K562 (cell line): ENCODE data around the gene KIF3A. TPM values are rescaled to one million over a fixed set of nuclear protein-coding genes. Genes with fewer than 3 reads are reported as not detected.

ENCODE experiments used
- ATAC-seq: fragments of 200-7000 bp; cut with Tn5 transposase; 3 replicates; pipeline ENCODE4 v1.9.1; 2020; ENCODE audit warnings: moderate library complexity
- BruUV-seq: library from RNA; stranded (reverse); fragments of 400-500 nt; replicated peaks from 2 replicates; lab custom pipeline; 2021; lab: Mats Ljungman, UMichigan
- CTCF ChIA-PET: fragments of 300-600 bp; formaldehyde crosslinking; extraction: SDS; loops from one replicate; lab custom pipeline; 2021; ENCODE audit warnings: low intra/inter-chr PET ratio; lab: Yijun Ruan, JAX
- POLR2A ChIA-PET: fragments of 300-600, 350-650 bp; sonication (Branson Sonifier 250); formaldehyde crosslinking; extraction: SDS; loops from one replicate; lab custom pipeline; 2021; ENCODE audit warnings: antibody characterized with exemption, inconsistent platforms; lab: Yijun Ruan, JAX
- DNase-seq, 4 experiments: peaks; one replicate each; pipeline versions ENCODE4 v3.0.0 to v3.0.0-alpha.2; 2011 to 2018; ENCODE audit warnings: low spot score in 3 of 4, mixed read lengths in 3 of 4; ENCODE audit errors: extremely low read depth in 1 of 4
- FAIRE-seq: peaks from 2 replicates; lab custom pipeline; 2011; peaks lifted over from hg19 to GRCh38; lab: Jason Lieb, UNC
- H2AFZ ChIP-seq: 2 replicates; pipeline ENCODE4 v1.6.0; 2011; ENCODE audit warnings: low read depth, low read length, control low read depth, inconsistent platforms
- H3K27ac ChIP-seq: fragments of 200-600 bp; 3 replicates; pipeline ENCODE4 v1.8.0; 2011; ENCODE audit warnings: low read depth, mild to moderate bottlenecking, control low read depth, inconsistent platforms, low read length, moderate library complexity, mixed read lengths; ENCODE audit errors: extremely low read depth
- H3K27me3 ChIP-seq, 2 experiments: fragments of 300-600 bp in 1 of 2; 2 replicates in 1 of 2; 3 replicates in 1 of 2; pipeline versions ENCODE4 v1.6.0 to v1.8.0; 2011; ENCODE audit warnings: inconsistent platforms in 2 of 2, low read length in 2 of 2, mild to moderate bottlenecking in 1 of 2, mixed read lengths in 1 of 2, moderate library complexity in 1 of 2; ENCODE audit not compliant: control insufficient read depth in 2 of 2, insufficient read depth in 2 of 2
- H3K36me3 ChIP-seq: fragments of 300-600 bp; 3 replicates; pipeline ENCODE4 v1.8.0; 2011; ENCODE audit warnings: mild to moderate bottlenecking, low read length, inconsistent platforms; ENCODE audit not compliant: control insufficient read depth, insufficient read depth
- H3K4me1 ChIP-seq, 2 experiments: fragments of 200-600 bp in 1 of 2; replicated peaks in 1 of 2; 2 replicates in 1 of 2; 3 replicates in 1 of 2; pipeline versions ENCODE4 v1.5.1 to v1.8.0; 2011; ENCODE audit warnings: inconsistent platforms in 2 of 2, low read length in 2 of 2, mild to moderate bottlenecking in 1 of 2, mixed read lengths in 1 of 2, moderate library complexity in 1 of 2; ENCODE audit not compliant: control insufficient read depth in 2 of 2, insufficient read depth in 2 of 2
- H3K4me2 ChIP-seq: 2 replicates; pipeline ENCODE4 v1.6.1; 2011; ENCODE audit warnings: low read length, control low read depth, inconsistent platforms, mixed read lengths; ENCODE audit not compliant: insufficient read depth
- H3K4me3 ChIP-seq: fragments of 200-600 bp; sonication (generic), shearing (Covaris generic); 2 replicates; pipeline ENCODE4 v1.5.1; 2016; ENCODE audit warnings: control low read depth, inconsistent platforms
- H3K79me2 ChIP-seq: fragments of 200-600 bp; 3 replicates; pipeline ENCODE4 v1.8.0; 2011; ENCODE audit warnings: low read length, inconsistent platforms; ENCODE audit not compliant: control insufficient read depth, insufficient read depth
- H3K9ac ChIP-seq, 2 experiments: 2 replicates each; pipeline versions ENCODE4 v1.6.0 to v1.6.1; 2011; ENCODE audit warnings: low read depth in 2 of 2, low read length in 2 of 2, control low read depth in 1 of 2, inconsistent platforms in 1 of 2, mild to moderate bottlenecking in 1 of 2, mixed read lengths in 1 of 2; ENCODE audit not compliant: insufficient read depth in 1 of 2
- H3K9me1 ChIP-seq: one replicate; pipeline ENCODE4 v1.6.0; 2011; ENCODE audit warnings: inconsistent platforms, mild to moderate bottlenecking, low read length, moderate library complexity; ENCODE audit not compliant: control insufficient read depth, insufficient read depth
- H3K9me3 ChIP-seq: replicated peaks from 2 replicates; pipeline ENCODE4 v1.5.1; 2011; ENCODE audit warnings: low read depth, low read length, inconsistent platforms; ENCODE audit not compliant: control insufficient read depth, insufficient read depth
- H4K20me1 ChIP-seq: replicated peaks from 2 replicates; pipeline ENCODE4 v1.6.1; 2011; ENCODE audit warnings: low read length, inconsistent platforms, mixed read lengths; ENCODE audit not compliant: control insufficient read depth, insufficient read depth
- DEAF1 ChIP-seq: fragments of 450-650 bp; formaldehyde crosslinking; IDR thresholded peaks from 2 replicates; pipeline ENCODE4 v1.4.0; 2020; ENCODE audit warnings: mild to moderate bottlenecking, moderate library complexity
- EZH2 ChIP-seq: IDR thresholded peaks from 2 replicates; pipeline ENCODE4 v1.6.1; 2012; ENCODE audit warnings: low read depth, mild to moderate bottlenecking, inconsistent platforms, low read length, borderline replicate concordance
- MECOM ChIP-seq: fragments of 250-450 bp; sonication (Bioruptor Pico); IDR thresholded peaks from 2 replicates; pipeline ENCODE4 v1.8.0; 2022; ENCODE audit warnings: inconsistent platforms
- MXI1 ChIP-seq: IDR thresholded peaks from 2 replicates; pipeline ENCODE4 v1.6.1; 2011; ENCODE audit warnings: low read depth, mild to moderate bottlenecking, improper control_type of control experiment, low read length
- NFIC ChIP-seq: fragments of 450-650 bp; IDR thresholded peaks from 2 replicates; pipeline ENCODE4 v1.6.1; 2017; ENCODE audit warnings: mild to moderate bottlenecking, inconsistent platforms
- PKNOX1 ChIP-seq: fragments of 450-650 bp; IDR thresholded peaks from 2 replicates; pipeline ENCODE4 v1.6.1; 2016
- RAD21 ChIP-seq, 2 experiments: fragments of 250-450 bp in 1 of 2; fragments of 450-650 bp in 1 of 2; sonication (Bioruptor Pico) in 1 of 2; formaldehyde crosslinking in 1 of 2; IDR thresholded peaks in 1 of 2; conservative IDR thresholded peaks in 1 of 2; 2 replicates each; pipeline versions ENCODE4 v1.4.0 to v1.8.0; 2020 to 2022; ENCODE audit warnings: mild to moderate bottlenecking in 2 of 2, moderate library complexity in 1 of 2
- REST ChIP-seq, 2 experiments: fragments of 450-650 bp; formaldehyde crosslinking in 1 of 2; IDR thresholded peaks; 2 replicates each; pipeline versions ENCODE4 v1.4.0 to v1.6.1; 2014 to 2020; ENCODE audit warnings: mild to moderate bottlenecking in 2 of 2, borderline replicate concordance in 1 of 2, low read depth in 1 of 2
- SAFB ChIP-seq: fragments of 200-400 bp; formaldehyde crosslinking; IDR thresholded peaks from 2 replicates; pipeline ENCODE4 v1.6.1; 2017; ENCODE audit warnings: low read depth, low read length, borderline replicate concordance
- SP2 ChIP-seq: IDR thresholded peaks from 2 replicates; pipeline ENCODE4 v1.6.1; 2011; ENCODE audit warnings: mild to moderate bottlenecking, low read depth, low read length, moderate library complexity; ENCODE audit not compliant: poor library complexity, severe bottlenecking; ENCODE audit errors: extremely low read depth
- ZNF561 ChIP-seq: fragments of 450-650 bp; formaldehyde crosslinking; conservative IDR thresholded peaks from 2 replicates; pipeline ENCODE4 v1.4.0; 2020; ENCODE audit warnings: mild to moderate bottlenecking, moderate library complexity
- in situ Hi-C: fragments of 300-500 bp; cut with MboI; formaldehyde crosslinking; loops from 4 replicates; pipeline ENCODE4 v1.15.0; 2018; ENCODE audit warnings: inconsistent platforms, mixed read lengths
- intact Hi-C: fragments of 100-400 bp; cut with micrococcal nuclease; formaldehyde crosslinking; loops from 2 replicates; pipeline ENCODE4 v1.14.2; 2022
- polyA plus RNA-seq, 8 experiments: library from polyadenylated mRNA; depleted of rRNA in 4 of 8; stranded (reverse) in 5 of 8; unstranded in 3 of 8; fragments of >200 nt; fragmentation: Nextera tagmentation in 2 of 8; fragmentation: Illumina TruSeq in 1 of 8; extraction: Ambion mirVana in 2 of 8; extraction: Trizol in 1 of 8; gene quantifications; 2 replicates each; pipeline versions ENCODE4 v1.2.1 to v1.2.3, GENCODE V29; 2011 to 2014; ENCODE audit warnings: inconsistent platforms in 1 of 8, missing spikeins in 1 of 8
- total RNA-seq, 7 experiments: library from RNA; depleted of rRNA in 6 of 7; stranded (reverse); fragments of >200 nt in 6 of 7; fragmentation: Illumina TruSeq in 2 of 7; extraction: Trizol in 2 of 7; gene quantifications; 2 replicates each; pipeline versions ENCODE4 v1.2.1 to v1.2.3, GENCODE V29; 2011 to 2021; ENCODE audit warnings: low replicate concordance in 1 of 7

KIF3A gene
- total and polyA plus RNA-seq, 9 of the 15 experiments (the other 6 are each of a cell fraction or from before 2014, with no cell fraction given) = 1.5 to 7.8 (median 6.0) TPM

- DNase-seq = peak in 1 of 4 experiments; percentile 63
- in situ Hi-C loops = loop anchor here (5.0 kb wide), 1 partner anchor 72 kb away; no protein-coding TSS in a partner anchor
- CTCF ChIA-PET = interaction anchor here (0.6 to 2.8 kb wide), 5 partner anchors 63 to 356 kb away, joined by 3 to 19 read pairs (median 3); no protein-coding TSS in a partner anchor
- ATAC-seq = peak; percentile 86
- Histone ChIP-seq H2AFZ (no peak overlapping the region), H3K27me3 (no peaks in the 10 kb centered on the region), H3K4me1 (no peaks in the 10 kb centered on the region; a peak in 1 of 5 replicates), H3K4me3 (no peak overlapping the region), H3K4me2 (no peak overlapping the region), H4K20me1 (no peaks in the 10 kb centered on the region; the same call in 1 of the 2 replicates), H3K27ac (no peak overlapping the region), H3K9me1 (no peaks in the 10 kb centered on the region), H3K36me3 (peaks cover 36% of the 10 kb centered on the region), H3K9me3 (no peaks in the 10 kb centered on the region), H3K9ac (no peak overlapping the region), H3K79me2 (no peaks in the 10 kb centered on the region)
- peak; percentile 85 for FAIRE-seq
- intact Hi-C loops = loop anchor here (1.0 to 5.0 kb wide), 3 partner anchors 47 to 127 kb away; no protein-coding TSS in a partner anchor
- BruUV-seq = no TSS peak
- POLR2A ChIA-PET = interaction anchor here (0.5 to 3.2 kb wide), 17 partner anchors 8 to 531 kb away, joined by 3 to 22 read pairs (median 4); no protein-coding TSS in a partner anchor
- TF ChIP-seq MECOM (CRISPR knock-in tag) = no peak
- no peak for TF ChIP-seq SAFB
- peak; percentile 62 to 81 for TF ChIP-seq RAD21 (CRISPR knock-in tag; conservative IDR thresholded peaks at IDR 0.05 in 1 of 2, IDR thresholded peaks at IDR 0.05 in 1 of 2)
- TF ChIP-seq SP2 = no peak
- no peak for TF ChIP-seq ZNF561
- TF ChIP-seq EZH2 = no peak
- peak; percentile 66 for TF ChIP-seq DEAF1 (CRISPR knock-in tag)
- peak; percentile 75 for TF ChIP-seq REST (IDR thresholded peaks at IDR 0.05; ENCODE audit: borderline replicate concordance)
- no peak for TF ChIP-seq REST (CRISPR knock-in tag; IDR thresholded peaks at IDR 0.05; ENCODE audit: low read depth)
- TF ChIP-seq MXI1 = no peak
- no peak for TF ChIP-seq PKNOX1
- no peak for TF ChIP-seq NFIC
These were observed 17.6 kb upstream of the KIF3A start for GRCh38 chr5:132754947-132755346.
